CD4-positive, alpha-beta T cell treated with Interleukin-6 for 4 hours (primary cell): ENCODE measurements around the gene CIB1.
A peak's percentile ranks its signal among the peaks of the same experiment; 100 is the strongest.
"Not testable (repeated sequence)": the region's sequence is repeated elsewhere in the genome, so short reads cannot be mapped to it uniquely, and the experiment has no call there.

Experiments
- DNase-seq: peaks from one replicate; pipeline ENCODE4 v3.0.0-alpha.2; 2020; ENCODE audit warnings: mixed read lengths

CIB1 gene

DNA sequence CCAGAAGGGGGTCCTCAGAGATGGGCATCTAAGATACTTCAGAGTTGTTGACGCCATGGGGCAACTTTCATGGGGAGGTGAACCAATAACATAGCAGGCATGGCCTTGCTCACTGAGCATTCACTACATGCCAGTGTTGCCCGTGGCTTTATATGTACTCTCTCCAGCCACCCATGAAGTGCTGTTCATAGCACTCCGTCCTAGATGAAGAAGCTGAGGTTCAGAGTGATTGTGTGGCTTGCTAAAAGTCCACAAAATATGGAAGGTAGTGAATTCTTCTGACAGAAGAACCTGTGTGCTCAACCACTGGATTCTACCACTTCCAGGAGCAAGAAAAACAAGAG is 42.4 kb downstream of the CIB1 start:
- DNase-seq = no peak

- DNase-seq = no peak
Measured at GRCh38 chr15:90190606-90191343, 43.0 kb downstream of the CIB1 start.

GRCh38 chr15:90189781-90190467 is 43.8 kb downstream of the CIB1 start:
- DNase-seq = no peak

DNA sequence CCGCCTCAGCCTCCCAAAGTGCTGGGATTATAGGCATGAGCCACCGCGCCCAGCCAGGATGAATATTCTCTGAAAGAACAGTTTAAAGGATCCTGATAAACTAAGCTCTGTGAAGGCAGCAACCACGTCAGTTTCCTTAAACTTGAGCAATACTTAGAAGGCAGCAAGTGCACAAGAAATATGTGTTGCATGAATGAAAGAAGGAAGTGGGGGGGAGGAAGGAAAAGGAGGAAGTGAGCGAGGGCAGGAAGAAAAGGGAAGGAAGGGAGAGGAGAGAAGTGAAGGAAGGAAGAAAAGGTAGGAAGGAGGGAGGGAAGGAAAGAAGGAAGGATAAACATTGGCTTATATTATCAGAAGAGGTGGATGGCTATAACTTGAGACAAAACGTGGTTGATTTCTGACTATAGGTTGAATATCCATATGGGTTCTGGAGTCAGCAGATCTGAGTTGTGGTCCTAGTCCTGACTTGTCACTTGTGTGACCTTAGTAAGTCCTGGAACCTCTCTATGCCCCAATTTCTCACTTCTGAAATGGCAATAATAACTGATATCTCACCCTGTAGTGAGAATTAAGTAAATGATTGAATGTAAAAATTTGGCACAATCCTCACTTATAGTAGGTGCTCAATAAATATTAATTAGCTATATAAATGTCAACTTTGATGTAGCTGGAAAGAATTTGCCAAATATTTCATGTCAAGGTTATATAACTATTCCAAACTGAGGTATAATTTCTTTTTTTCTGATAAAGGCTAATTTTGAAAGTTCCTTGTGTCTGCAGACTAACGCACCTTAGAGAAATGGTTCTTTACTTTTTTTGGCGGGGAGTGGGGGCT is 44.6 kb downstream of the CIB1 start:
- no peak for DNase-seq

- DNase-seq = not testable (repeated sequence)
Measured at GRCh38 chr15:90188065-90188464, 45.7 kb downstream of the CIB1 start.

- DNase-seq = no peak
Measured at GRCh38 chr15:90187257-90187868, 46.4 kb downstream of the CIB1 start.

- DNase-seq = peak; percentile 67
Measured at GRCh38 chr15:90184786-90185704, 48.7 kb downstream of the CIB1 start.

DNA sequence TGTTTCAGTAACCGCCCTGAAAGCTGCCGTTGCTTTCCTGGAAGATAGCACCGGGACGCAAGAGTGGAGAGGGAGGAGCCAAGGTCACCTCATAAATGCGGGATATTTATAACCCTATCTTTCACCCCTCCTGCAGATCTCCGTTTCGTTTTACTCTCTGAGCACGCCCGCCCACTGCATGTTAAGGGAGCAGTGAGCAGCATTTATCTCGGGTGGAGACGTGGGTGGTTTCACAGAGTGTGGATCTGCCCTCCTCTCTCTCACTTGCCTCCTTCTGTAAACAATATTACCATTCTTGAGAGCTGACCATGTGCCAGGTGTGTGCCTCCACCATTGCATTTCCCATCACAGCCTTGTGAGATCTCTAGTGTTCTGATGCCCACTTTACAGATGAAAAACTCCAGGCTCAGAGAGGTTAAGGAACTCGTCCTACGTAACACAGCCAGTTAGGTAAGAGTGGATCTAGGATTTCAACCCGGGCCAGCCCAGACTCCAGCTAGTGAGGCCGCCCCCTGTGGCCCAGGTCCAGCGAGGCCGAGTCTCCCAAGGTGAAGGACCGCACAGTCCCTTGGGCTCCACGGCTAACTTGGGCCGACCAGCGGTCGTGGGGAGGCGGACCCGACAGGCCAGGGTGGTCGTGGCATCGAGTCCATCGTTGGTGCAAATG is 49.5 kb downstream of the CIB1 start:
- peak; percentile 15 for DNase-seq

DNA sequence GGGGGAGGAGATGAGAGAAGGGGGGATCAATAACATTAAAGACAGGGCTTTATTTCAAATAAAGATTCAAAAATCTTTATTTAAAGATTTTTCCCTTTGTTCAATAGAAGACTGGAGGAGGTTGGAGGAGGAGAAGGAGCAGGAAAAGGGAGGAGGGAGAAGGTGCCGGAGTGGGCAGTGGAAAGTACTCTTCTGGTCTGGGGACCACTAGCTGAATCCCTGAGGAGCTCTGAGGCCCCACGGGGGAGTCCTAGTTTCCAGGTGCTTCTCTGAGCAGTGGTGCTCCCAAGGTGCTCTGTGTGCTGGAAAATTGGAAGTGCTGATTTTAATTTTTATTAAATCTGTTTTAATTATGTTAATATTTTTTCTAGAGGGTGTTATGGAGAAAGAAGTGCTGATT is 52.0 kb downstream of the CIB1 start:
- DNase-seq = no peak
